RPMI8226 (cell line): ENCODE measurements around the gene TMEM30B.
"Not testable (repeated sequence)": the region's sequence is repeated elsewhere in the genome, so short reads cannot be mapped to it uniquely, and the experiment has no call there.

Source experiments
- DNase-seq: peaks from one replicate; pipeline ENCODE4 v3.0.0-alpha.2; 2015

The TMEM30B gene, protein sequence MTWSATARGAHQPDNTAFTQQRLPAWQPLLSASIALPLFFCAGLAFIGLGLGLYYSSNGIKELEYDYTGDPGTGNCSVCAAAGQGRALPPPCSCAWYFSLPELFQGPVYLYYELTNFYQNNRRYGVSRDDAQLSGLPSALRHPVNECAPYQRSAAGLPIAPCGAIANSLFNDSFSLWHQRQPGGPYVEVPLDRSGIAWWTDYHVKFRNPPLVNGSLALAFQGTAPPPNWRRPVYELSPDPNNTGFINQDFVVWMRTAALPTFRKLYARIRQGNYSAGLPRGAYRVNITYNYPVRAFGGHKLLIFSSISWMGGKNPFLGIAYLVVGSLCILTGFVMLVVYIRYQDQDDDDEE

DNA sequence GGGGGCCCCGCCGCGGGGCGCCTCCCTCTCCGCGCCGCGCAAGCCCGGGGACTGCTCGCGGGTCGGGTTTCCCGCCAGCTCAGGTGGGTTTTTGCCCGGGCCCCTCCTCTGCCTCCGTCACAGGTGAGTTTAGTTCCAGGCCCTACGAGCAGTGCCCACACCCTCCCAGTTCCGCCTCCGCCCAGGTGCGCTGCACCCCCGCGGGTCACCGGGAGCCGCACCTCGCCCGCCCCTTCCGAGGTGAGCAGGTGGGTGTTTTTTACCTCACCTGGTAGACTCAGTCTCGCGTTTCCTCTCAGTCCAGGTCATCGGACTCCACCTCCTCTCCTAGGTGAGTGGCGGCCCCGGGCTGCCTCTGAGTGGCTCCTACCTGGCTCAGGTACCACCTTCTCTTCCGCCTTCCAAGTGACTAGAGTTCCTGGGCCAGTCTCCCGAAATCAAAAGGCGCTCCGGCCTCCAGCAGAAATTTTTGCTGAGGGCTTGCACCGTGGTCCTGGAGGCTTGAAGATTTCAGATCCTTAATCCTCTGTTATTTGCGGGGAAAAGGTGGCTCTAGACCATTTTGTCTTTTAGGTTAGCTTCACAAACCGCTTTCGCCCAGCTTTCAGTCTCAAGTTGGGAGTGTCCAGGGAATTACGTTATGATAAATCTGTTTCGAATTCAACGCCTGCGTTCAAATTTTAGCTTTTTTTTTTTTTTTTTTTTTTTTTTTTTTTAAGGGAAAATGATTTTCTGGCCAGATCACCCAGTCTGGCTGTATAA lies at the start of gene TMEM30B:
TMEM30B (minus strand) TSS at position 153 of the 762 bp plus-strand sequence. CDS start 191 bp downstream, outside the sequence.
- DNase-seq, result no peak

DNA sequence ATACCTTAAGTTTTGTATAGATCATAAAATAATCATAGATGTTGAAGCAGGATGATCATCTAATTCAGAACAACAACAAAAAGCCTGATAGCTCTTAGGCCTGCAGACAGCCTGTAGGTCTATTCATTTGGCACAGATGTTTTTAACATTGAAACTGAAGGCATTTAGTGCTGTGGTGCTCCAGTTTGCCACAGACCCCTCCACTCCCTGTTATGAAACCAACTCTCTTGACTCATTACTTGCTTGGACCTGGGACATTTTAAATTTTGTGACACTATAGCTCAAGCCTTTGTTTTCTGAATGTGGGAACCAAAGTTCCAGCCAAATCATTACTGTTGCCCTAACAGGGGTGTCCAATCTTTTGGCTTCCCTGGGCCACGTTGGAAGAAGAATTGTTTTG lies 49.4 kb upstream of the TMEM30B start:
- DNase-seq, result no peak

DNA sequence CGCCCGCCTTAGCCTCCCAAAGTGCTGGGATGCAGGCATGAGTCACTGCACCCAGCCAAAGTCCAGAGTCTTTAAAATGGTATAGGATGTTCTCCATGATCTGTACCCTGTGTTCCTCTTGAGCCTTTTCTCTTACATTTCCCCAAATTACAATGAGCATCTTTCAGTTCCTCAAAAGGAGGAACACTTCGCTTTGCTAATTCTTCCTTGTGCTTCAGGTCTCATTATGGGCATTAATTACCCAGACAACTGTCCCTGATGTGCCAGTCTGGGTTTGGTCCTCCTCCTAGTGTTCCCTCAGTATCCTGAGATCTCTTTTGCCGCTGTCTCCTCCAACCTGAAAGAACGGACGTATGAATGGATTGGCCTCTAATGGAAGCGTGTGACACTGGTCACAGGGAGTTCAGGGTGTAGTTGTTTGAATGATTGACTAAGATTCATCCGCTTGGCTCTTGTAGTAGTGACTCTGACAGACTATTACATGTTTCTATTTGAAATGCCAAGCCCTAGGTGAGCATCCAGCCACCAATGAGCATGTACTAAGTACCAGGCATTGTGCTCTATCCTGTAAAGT lies 48.4 kb upstream of the TMEM30B start:
- DNase-seq, result no peak

DNA sequence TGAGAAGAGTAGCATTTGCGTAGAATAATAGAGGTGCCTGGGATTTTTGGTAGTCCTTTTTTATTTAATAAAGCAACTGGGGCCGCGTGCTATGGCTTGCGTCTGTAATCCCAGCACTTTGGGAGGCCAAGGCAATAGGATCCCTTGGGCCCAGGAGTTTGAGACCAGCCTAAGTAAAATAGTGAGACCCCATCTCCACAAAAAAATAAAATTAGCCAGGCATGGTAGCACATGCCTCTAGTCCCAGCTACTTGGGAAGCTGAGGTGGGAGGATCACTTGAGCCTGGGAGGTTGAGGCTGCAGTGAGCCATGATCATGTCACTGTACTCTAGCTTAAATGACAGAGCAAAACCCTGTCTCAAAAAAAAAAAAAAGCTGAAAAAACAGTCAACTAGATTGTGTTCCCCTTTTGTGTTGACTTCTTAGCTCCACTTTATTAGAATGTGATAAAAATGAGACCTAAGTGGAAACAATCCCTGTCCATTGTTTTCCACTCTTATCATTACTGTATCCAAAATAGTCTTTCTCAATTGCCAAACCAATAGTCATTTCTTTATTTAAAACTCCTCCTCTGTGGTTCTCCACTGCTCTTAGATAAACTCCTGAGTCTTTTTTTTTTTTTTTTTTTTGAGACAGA lies 47.6 kb upstream of the TMEM30B start:
- DNase-seq, result no peak

DNA sequence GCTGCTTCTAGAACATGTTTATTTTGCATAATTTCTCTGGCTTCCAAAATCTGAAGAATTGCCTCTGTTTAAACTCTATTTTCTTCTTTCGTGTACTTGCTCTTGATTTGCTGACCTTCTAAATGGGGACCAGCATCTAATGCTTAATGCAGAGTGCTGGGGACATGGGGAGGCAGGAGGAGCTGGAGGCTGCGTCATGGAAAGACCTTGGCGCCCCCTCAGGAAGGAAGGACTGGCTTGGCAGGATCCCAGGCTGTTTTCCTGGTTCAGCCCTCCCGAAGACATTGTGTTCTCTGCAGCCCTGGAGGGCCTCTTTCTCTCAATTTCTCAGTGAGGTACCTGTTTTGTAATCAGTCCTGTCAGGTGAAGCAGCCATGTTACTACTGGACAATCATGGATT lies 45.7 kb upstream of the TMEM30B start:
- no peak for DNase-seq

DNA sequence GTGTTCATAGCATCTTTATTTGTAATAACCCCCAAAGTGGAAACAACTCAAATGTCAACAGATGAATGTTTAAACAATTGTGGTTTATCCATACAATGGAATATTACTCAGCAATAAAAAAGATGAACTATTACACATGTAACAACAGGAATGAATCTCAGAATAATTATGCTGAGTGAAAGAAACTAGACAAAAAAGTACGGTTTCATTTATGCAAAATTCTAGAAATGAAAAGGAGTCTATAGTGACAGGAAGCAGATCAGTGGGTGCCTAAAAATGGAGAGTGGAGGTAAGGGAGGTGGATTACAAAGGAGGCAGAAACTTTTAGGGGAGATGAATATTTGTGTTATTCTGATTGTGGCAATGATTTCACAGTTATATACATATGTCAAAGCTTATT lies 45.0 kb upstream of the TMEM30B start:
- DNase-seq, result no peak

DNA sequence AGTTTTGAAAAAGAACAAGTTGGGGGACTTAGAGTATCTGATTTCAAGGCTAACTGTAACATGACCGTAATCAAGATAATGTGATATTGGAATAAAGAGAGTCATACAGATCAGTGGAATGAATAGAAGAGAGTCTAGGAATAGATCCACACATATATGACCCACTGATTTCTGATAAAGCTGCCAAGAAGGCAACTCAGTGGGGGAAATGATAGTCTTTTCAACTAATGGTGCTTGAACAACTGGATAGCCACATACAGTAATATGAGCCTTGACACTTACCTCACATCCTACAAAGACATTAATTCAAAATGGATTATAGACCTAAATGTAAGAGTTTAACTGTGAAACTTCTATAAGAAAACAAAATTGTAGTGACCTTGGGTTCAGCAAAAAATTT lies 44.0 kb upstream of the TMEM30B start:
- no peak for DNase-seq

DNA sequence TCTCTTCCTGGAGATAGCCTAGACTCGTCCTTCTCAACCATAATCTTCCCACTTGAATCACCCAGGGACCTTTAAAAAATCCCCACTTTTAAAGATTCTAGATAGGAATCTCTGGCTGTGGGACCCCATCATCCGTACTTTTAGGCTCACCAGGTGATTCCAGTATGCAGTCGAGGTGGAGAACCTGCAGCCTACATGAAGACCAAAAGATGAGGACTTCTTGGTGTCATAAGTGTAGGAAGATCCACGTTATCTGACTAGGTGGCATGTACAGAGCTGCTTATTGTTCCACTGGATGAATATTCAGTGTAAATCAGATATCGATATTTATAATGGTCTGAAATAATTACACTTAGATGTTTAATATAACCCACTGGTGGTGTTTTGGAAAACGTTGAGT lies 42.8 kb upstream of the TMEM30B start:
- no peak for DNase-seq

DNA sequence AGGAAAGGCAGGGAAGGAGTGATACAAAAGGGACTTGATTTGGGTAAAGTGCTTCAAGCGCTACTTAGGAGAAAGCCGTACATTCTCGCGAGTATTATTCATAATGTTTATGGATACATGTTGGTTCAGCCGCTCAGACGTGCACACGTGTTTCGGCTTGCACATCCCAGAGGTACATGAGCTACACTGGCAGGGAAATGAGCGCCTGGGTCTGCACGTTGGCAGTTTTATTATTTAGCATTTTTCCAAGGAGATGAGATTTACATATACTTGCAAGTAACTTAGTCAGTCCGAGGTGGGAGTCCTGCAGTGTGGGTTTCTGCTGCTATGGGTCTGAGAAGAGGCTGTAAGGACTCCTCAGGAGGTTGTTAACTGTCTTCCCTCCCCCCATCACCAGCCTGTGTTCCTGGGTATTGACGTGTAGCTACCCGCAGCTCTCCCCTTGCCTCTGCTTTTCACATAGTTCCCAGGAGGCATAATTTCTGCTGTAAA lies 41.7 kb upstream of the TMEM30B start:
- DNase-seq, result no peak

DNA sequence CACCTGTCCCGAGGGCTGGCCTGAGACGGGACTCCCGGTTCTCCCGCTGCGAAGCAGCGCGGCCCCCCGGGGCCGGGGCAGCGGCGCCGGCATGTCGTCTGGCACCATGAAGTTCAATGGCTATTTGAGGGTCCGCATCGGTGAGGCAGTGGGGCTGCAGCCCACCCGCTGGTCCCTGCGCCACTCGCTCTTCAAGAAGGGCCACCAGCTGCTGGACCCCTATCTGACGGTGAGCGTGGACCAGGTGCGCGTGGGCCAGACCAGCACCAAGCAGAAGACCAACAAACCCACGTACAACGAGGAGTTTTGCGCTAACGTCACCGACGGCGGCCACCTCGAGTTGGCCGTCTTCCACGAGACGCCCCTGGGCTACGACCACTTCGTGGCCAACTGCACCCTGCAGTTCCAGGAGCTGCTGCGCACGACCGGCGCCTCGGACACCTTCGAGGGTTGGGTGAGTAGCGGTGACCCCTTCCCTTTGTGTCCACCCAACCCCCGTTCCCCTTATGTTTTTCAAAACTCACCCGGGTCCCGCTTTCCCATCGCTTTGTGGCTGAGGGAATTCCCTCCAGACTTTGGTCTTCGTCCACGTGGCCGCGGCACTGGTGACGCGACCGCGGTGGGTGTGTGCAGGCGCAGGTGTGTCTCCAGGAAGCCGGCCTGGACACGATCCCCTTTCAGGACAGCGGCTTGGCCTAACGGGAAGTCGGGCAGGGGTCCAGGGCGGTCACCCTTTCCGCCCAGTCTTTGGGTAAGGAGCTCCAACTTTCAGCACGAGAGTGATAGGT lies 41.1 kb upstream of the TMEM30B start:
- DNase-seq, result no peak

DNA sequence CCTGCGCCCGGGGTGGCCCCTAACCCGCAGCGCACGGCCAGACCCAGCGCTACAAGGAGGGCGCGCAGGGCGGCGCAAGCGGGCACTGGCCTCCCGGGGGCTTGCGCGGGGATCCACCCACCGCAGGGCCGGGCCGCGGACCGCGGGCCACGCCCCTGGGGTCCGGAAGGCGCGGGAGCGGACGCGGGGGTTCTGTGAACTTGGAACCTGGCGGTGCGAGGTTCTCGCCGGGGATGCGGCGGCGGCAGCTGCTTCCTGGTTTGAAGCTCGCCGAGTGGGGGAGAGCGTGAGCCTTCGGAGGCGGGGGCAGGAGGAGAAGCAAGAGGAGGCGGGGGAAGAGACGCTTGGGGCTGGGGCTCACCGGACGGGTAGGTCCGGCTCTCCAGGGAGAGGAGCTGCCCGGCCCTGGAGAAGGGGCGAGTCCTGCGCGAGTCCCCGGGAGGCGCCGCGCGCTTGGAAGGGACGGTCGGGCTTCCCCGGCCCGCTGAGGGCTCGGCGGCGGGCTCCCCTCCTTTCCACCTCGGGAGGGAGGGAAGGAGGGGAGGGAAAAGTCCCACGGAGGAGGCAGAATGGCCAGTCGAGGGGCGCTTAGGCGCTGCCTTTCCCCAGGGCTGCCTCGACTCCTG lies 40.4 kb upstream of the TMEM30B start, which contains the start of gene PRKCH:
PRKCH (plus strand) TSS at position 195 of the 626 bp plus-strand sequence. CDS start 523 bp downstream, outside the sequence.
- DNase-seq, result peak; percentile 34

DNA sequence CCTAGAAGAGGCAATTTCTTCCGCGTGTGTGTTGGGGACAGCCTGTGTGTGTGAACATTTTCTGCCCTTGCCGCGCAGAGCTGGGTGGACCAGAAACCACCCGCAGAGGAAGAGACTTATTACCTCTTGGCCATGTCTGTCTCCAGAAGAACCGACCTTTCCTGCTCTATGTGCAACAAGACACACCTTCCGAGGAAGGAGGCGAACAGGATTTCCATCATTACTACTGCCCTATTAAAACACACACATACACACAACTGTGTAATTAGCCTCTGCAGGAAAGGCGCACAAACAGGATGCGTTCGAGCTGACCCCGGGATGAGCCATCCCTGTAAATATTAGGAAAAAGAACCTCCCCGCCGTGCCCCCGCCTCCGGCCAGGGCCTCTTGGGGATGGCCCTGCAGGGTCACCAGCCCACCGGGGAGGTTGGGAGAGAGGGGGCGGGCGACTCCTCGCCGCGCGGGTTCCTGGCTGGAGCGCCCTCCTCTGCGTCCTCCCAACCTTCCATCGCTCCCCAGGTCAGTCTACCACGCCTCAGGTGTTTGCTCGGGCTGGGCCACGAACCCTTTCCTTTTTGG lies 39.8 kb upstream of the TMEM30B start:
- no peak for DNase-seq

DNA sequence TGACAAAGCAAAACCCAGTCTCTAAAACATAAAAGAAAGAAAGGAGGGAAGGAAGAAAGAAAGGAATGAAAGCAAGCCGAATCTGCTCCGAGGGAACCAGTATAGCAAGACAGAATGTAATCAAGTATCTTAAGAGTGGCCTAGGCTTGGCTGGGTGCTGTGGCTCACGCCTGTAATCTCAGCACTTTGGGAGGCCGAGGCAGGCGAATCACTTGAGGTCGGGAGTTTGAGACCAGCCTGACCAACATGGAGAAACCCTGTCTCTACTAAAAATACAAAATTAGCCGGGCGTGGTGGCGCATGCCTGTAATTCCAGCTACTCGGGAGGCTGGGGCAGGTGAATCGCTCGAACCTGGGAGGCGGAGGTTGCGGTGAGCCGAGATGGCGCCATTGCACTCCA lies 39.0 kb upstream of the TMEM30B start:
- not testable (repeated sequence) for DNase-seq

DNA sequence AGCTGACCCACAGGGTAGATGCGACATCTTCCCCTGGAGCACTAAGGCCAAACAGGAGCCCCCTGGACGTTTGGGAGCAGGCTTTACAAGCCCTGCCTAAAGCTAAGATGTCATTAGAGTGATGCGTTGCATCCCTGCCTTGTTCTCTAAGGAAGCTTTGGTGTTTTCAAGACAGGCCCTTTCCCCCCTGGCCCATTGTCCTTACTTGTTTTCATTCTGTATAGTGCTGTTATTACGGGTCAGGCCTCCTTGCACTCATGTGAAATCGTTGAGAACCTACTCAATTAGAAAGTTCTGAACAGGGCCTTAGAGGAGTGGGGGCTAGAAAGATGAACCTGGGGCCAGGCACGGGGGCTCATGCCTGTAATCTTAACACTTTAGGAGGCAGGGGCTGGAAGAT lies 38.6 kb upstream of the TMEM30B start:
- DNase-seq, result no peak

DNA sequence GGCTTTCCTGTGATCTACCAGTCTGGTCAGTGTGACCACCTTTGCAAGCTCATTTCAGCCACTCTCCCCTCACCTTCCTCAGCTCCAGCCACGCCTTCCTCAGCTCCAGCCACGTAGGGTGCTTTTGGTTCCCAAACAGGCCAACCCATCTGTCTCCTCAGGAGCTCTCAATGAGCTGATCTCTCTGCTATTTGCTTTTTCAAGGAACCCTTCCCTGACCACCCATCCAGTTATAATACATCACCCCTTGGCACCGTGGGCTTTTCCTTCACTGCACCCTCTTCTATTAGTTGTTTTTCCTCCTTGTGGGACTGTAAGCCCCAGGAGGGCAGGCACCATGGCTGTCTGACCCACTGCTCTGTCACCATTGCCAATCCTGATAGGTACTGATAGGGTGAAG lies 37.9 kb upstream of the TMEM30B start:
- DNase-seq, result no peak

DNA sequence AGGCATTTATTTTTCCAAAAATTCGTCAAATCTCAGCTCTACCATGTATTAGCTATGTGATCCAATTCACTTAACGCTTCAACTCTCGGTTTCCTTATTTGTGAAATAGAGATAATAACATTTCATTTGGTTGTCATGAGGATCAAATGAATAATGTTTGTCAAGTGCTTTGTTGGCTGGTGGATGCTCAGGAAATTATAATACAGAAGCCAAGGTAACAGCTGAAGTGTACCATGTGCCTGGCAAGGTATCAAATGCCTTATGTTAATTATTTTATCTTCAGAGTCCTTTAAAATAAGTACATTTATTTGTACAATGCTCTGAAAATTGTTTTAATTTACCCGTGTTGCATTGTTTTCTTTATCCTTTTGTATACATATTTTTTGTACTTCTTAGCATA lies 34.2 kb upstream of the TMEM30B start:
- no peak for DNase-seq

DNA sequence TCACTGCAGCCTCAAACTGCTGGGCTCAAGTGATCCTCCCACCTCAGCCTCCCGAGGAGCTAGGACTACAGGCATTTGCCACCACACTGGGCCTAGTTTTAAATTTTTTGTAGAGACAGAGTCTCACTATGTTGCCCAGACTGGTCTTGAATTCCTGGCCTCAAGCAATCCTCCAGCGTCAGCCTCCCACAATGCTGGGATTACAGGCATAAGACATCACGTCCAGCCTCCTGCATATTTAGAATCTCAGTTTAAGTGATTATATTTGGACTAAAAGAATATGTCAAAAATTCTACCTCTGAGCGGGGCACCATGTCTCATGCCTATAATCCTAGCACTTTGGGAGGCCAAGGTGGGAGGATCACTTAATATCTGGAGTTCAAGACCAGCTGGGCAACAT lies 27.6 kb upstream of the TMEM30B start:
- not testable (repeated sequence) for DNase-seq

DNA sequence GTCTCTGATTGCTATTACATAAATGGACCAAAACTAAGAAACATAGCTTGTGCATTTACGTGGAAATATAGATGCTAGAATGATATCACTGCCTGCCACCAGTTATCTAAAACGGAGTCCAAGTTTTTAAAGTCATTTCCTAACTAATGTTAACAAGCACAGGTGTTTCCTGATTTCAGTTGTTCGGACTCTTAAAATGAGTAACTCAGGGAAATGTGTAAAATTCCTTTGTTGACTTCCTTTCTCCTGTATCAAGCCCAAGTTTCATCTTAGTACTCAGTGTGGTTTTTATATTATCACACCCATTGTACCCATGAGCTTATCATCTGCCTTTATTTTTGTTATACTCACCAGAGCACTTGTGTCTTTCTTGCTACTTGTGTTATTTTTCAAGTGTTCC lies 27.1 kb upstream of the TMEM30B start:
- no peak for DNase-seq

DNA sequence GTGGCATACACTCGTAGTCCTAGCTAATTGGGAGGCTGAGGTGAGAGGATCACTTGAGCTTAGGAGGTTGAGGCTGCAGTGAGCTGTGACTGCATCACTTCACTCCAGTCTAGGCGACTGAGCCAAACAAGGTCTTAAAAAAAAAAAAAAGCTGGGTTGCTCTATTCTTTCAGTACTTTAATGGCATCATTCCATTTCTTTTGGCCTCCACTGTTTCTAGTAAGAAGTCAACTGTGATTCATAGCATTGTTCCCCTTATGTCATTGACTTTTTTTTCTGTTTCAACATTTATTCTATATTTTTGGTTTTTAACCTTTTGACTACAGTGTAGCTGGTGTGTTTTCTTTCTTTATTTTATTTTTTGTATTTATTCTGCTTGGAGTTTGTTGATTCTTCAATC lies 23.6 kb upstream of the TMEM30B start:
- DNase-seq, result no peak

DNA sequence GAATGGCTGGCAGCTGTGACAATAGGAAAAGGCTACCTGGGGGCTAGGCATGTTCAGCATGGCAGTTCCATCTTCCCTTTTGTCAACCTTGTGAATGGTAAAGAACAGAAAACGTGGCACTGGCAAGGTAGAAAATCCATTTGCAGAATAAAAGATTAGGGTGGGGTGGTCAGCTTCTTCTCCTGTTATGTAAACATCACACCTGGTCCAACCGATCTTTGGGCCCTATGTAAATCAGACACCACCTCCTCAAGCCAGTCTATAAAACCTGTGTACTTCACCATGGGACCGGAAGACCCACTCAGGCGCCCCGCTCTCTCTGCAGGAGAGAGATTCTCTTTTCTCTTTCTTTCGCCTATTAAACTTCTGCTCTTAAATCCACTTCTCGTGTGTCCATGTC lies 19.6 kb upstream of the TMEM30B start:
- DNase-seq, result no peak

DNA sequence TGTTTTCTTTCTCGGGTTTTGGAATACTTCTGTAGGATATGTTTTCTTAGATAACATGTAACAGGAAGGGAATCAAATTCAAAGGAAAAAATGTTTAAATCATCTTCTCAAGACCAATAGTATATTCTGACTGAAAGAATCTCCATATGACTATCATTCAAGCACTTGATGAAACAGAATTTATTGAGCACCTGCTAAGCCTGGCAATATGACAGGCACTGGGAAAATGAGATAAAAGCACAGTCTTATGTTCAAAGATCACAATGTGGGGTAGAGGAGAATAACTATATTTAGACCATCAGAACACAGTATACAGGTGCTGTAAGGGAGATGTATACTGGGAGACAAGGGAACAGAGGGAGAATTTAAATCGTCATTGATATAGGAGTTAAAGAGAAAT lies 19.1 kb upstream of the TMEM30B start:
- DNase-seq, result no peak

DNA sequence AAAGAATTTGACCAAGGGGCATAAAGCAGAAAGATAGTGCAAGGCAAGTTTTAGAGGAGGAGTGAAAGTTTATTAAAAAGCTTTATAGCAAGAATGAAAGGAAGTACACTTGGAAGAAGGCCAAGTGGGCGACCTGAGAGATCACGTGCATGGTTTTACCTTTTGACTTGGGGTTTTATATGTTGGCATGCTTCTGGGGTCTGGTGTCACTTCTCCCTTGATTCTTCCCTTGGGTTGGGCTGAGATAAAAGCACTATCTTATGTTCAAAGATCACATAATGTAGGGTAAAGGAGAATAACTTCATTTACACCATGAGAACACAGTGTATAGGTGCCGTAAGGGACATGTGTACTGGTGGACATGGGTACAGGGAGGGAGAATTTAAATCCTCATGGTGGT lies 17.7 kb upstream of the TMEM30B start:
- no peak for DNase-seq
